ENCODE data around the gene ARID1A. TPM values are rescaled to one million over a fixed set of nuclear protein-coding genes. Genes with fewer than 3 reads are reported as not detected.

The ARID1A gene
- total and polyA plus RNA-seq, 2 of the 8 experiments (the other 6 are each of a cell fraction or from before 2014, with no cell fraction given) = 52.1 to 103 TPM

DNA sequence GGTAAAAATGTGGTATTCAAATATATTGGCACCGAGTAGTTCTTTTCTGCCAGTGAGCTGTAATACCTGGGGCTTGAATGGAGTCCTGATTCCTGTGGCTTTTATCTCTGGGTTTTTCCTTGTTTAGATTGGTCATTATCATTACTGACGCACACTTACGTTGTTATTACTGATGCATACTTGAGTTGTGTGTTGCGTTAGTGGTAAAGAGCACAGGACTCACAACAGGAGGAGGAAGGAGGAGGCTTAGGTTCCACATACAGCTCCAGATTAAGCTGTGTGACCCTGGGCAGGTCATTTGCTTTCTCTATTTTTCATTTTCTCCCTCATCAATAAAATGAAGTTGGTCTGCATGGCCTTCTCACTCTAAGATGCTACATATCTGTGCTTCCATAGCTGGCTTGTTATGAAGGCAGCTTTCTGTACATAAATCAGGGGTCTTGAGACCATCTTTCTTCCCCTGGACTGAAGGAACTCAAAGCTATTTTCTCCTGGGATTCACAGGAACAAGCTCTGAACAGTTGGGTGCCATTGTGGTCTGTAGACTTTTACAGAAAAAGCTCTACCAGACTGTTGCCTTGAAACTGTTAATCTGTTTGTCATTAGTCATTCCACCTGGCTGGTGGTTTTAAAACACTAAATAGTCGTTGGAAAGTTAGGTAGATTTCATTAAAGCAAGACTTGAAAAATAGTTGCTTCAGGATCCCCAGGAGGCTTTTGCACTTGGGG, 5.6 kb downstream of the ARID1A start (continued):
- no peak for TF ChIP-seq TEAD4 (IDR thresholded peaks at IDR 0.05; ENCODE audit: low read depth, low read length)
- TF ChIP-seq SAP30 (IDR thresholded peaks at IDR 0.05; ENCODE audit: insufficient read depth, insufficient replicate concordance, low read length) = no peak
- TF ChIP-seq SP2 (IDR thresholded peaks at IDR 0.05; ENCODE audit: low read length) = no peak
- TF ChIP-seq SIRT6 (IDR thresholded peaks at IDR 0.05; ENCODE audit: low read length) = no peak
- TF ChIP-seq FOSL1 (IDR thresholded peaks at IDR 0.05; ENCODE audit: insufficient read depth, low read depth, low read length) = no peak
- TF ChIP-seq PHF8 (conservative IDR thresholded peaks at IDR 0.05; ENCODE audit: low read depth, low read length) = no peak
- TF ChIP-seq POU5F1 (IDR thresholded peaks at IDR 0.05; ENCODE audit: low read depth, low read length) = no peak

Measured in H1 (cell line).